Activated naive CD4-positive, alpha-beta T cell treated with anti-CD3 and anti-CD28 coated beads, Interleukin-2, amount 50 U/mL, for 24 hours (primary cell): ENCODE results near the gene SH3BP4.

Source experiments
- H3K27ac Mint-ChIP-seq: one replicate; pipeline ENCODE4 v1.8.0; 2021; ENCODE audit warnings: mild to moderate bottlenecking, mixed read lengths
- H3K27me3 Mint-ChIP-seq: one replicate; pipeline ENCODE4 v1.8.0; 2021; ENCODE audit warnings: mixed read lengths
- H3K36me3 Mint-ChIP-seq: one replicate; pipeline ENCODE4 v1.8.0; 2021; ENCODE audit warnings: mixed read lengths
- H3K4me1 Mint-ChIP-seq: one replicate; pipeline ENCODE4 v1.8.0; 2021; ENCODE audit warnings: mixed read lengths
- H3K4me3 Mint-ChIP-seq: one replicate; pipeline ENCODE4 v1.8.0; 2021; ENCODE audit warnings: mild to moderate bottlenecking, mixed read lengths
- H3K9me3 Mint-ChIP-seq: one replicate; pipeline ENCODE4 v1.8.0; 2021; ENCODE audit warnings: mixed read lengths

The SH3BP4 gene, protein sequence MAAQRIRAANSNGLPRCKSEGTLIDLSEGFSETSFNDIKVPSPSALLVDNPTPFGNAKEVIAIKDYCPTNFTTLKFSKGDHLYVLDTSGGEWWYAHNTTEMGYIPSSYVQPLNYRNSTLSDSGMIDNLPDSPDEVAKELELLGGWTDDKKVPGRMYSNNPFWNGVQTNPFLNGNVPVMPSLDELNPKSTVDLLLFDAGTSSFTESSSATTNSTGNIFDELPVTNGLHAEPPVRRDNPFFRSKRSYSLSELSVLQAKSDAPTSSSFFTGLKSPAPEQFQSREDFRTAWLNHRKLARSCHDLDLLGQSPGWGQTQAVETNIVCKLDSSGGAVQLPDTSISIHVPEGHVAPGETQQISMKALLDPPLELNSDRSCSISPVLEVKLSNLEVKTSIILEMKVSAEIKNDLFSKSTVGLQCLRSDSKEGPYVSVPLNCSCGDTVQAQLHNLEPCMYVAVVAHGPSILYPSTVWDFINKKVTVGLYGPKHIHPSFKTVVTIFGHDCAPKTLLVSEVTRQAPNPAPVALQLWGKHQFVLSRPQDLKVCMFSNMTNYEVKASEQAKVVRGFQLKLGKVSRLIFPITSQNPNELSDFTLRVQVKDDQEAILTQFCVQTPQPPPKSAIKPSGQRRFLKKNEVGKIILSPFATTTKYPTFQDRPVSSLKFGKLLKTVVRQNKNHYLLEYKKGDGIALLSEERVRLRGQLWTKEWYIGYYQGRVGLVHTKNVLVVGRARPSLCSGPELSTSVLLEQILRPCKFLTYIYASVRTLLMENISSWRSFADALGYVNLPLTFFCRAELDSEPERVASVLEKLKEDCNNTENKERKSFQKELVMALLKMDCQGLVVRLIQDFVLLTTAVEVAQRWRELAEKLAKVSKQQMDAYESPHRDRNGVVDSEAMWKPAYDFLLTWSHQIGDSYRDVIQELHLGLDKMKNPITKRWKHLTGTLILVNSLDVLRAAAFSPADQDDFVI

GRCh38 chr2:234951664-234952269 lies at the start of gene SH3BP4:
Gene SH3BP4, plus strand, starts transcription at chr2:234952017. Its CDS starts 82,986 bp downstream, at chr2:235035003.
- H3K27ac Mint-ChIP-seq: no peak within 1 kb of the TSS
- H3K36me3 Mint-ChIP-seq: no peaks in the 10 kb centered on the region
- no peaks in the 10 kb centered on the region for H3K9me3 Mint-ChIP-seq
- H3K4me3 Mint-ChIP-seq: peak within 1 kb of the TSS; percentile 84
- H3K27me3 Mint-ChIP-seq: peaks cover 46% of the 10 kb centered on the region
- peaks cover 12% of the 10 kb centered on the region for H3K4me1 Mint-ChIP-seq

- no peak overlapping the region for H3K4me3 Mint-ChIP-seq
- H3K36me3 Mint-ChIP-seq: no peaks in the 10 kb centered on the region
- H3K9me3 Mint-ChIP-seq: no peaks in the 10 kb centered on the region
- H3K27ac Mint-ChIP-seq: no peak overlapping the region
- H3K27me3 Mint-ChIP-seq: no peaks in the 10 kb centered on the region
- H3K4me1 Mint-ChIP-seq: no peaks in the 10 kb centered on the region
Observed at GRCh38 chr2:234904785-234905184, 47.0 kb upstream of the SH3BP4 start.

GRCh38 chr2:234905547-234906265 lies 46.1 kb upstream of the SH3BP4 start:
- no peaks in the 10 kb centered on the region for H3K36me3 Mint-ChIP-seq
- H3K9me3 Mint-ChIP-seq: no peaks in the 10 kb centered on the region
- no peak overlapping the region for H3K27ac Mint-ChIP-seq
- no peaks in the 10 kb centered on the region for H3K27me3 Mint-ChIP-seq
- no peak overlapping the region for H3K4me3 Mint-ChIP-seq
- H3K4me1 Mint-ChIP-seq: no peaks in the 10 kb centered on the region

DNA sequence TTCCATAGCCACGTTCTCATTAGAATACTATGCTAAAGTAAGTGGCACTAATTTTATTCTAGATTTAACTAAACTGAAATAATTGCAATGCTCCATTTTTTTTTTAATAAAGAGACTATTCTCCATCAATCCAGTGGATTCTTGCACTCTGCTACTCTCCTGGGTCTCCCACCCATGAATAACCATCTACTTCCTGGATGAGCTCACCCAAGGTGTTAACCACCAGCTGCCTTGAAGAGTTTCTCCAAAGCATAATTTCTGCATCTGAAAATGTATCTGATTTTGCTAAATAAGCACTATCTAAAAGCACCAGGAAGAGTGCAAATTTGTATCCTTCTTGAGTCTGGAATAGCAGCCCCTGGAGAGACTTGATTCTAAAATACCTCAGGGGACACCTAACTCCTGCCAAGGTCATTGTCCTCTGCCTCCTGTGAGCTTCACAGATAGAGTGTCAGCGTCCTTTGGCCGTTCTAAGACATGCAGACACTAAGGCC lies 41.6 kb upstream of the SH3BP4 start:
- Mint-ChIP-seq H3K36me3 (no peaks in the 10 kb centered on the region), H3K27ac (no peak overlapping the region)

DNA sequence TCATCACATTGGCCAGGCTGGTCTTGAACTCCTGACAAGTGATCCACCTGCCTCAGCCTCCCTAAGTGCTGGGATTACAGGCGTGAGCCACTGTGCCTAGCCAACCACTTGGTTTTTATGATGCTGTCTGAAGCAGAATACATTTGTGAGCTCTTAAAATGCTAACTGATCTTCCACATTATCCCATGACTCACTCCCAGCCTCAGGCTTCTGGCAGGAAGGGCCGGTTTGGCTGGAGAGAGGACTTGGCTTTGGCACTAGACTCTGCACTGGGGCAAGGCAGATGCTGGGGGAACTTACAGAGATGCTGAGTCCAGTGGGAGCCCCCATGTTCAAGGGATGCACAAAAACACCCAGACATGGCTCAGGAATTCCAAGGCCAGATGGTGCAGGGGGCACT lies 40.5 kb upstream of the SH3BP4 start:
- Mint-ChIP-seq H3K27me3 (no peaks in the 10 kb centered on the region), H3K36me3 (no peaks in the 10 kb centered on the region), H3K27ac (no peak overlapping the region), H3K9me3 (no peaks in the 10 kb centered on the region), H3K4me3 (no peak overlapping the region), H3K4me1 (no peaks in the 10 kb centered on the region)

More for the DNA sequence above, 41.6 kb upstream of the SH3BP4 start:
- Mint-ChIP-seq H3K9me3 (no peaks in the 10 kb centered on the region), H3K4me3 (no peak overlapping the region), H3K27me3 (no peaks in the 10 kb centered on the region), H3K4me1 (no peaks in the 10 kb centered on the region)

DNA sequence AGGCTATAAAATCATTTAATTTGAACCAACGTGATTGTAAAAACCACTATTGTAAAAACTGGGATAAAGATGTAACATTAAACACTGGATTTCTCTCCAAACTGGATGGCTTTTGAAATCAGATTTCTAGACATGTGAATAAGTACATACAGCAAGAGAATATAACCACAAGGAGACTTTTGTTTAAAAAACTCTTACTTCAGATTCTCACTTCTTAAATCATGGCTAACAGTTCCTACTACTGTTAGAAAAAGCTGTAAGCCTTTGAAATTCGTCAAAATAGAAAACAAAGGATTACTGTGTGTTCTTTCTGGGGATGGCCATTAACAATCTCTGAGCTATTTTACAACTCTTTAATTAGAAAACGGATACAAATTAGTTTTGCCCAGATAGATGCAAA lies 39.4 kb upstream of the SH3BP4 start:
- Mint-ChIP-seq H3K9me3 (no peaks in the 10 kb centered on the region), H3K36me3 (no peaks in the 10 kb centered on the region), H3K27me3 (no peaks in the 10 kb centered on the region), H3K4me3 (no peak overlapping the region), H3K27ac (no peak overlapping the region), H3K4me1 (no peaks in the 10 kb centered on the region)

GRCh38 chr2:234913208-234913626 lies 38.6 kb upstream of the SH3BP4 start:
- Mint-ChIP-seq H3K4me1 (no peaks in the 10 kb centered on the region), H3K27ac (no peak overlapping the region), H3K27me3 (no peaks in the 10 kb centered on the region), H3K9me3 (no peaks in the 10 kb centered on the region), H3K4me3 (no peak overlapping the region), H3K36me3 (no peaks in the 10 kb centered on the region)

DNA sequence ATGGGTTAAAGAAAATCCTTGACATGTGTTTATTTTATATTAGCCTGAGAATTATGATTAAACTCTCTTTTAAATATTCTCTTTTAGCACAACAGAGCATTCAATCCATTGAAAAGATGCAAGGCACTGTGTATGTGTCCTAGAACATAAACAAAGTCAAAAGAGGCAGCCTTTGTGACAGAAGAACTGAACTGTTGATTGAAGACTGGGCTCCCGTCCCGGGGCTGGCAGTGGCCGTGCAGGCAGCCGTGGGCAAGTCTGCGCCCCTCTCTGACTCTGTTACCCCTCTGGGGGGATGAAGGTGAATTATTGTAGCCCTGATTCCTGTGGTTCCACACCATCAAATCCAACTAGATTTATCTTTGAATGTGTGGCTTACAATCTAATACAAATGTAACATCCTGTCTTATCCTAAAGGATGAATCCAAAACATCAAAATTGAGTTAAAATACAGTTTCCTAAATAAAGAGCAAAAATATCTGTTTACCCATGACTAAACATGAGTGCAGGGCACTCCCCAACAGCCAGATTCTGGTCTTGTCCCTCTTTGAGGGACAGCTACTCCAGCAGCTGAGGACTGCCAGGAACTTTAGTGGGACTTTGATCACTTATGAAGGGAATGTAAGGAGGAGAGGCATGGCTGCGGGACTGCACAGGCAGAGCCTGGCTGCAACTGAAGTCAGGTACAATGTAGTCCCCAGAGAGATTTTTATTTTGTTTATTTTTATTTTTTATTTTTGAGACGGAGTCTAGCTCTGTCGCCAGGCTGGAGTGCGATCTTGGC lies 37.3 kb upstream of the SH3BP4 start:
- Mint-ChIP-seq H3K9me3 (no peaks in the 10 kb centered on the region), H3K4me3 (no peak overlapping the region), H3K36me3 (no peaks in the 10 kb centered on the region), H3K27me3 (no peaks in the 10 kb centered on the region), H3K27ac (no peak overlapping the region), H3K4me1 (no peaks in the 10 kb centered on the region)

DNA sequence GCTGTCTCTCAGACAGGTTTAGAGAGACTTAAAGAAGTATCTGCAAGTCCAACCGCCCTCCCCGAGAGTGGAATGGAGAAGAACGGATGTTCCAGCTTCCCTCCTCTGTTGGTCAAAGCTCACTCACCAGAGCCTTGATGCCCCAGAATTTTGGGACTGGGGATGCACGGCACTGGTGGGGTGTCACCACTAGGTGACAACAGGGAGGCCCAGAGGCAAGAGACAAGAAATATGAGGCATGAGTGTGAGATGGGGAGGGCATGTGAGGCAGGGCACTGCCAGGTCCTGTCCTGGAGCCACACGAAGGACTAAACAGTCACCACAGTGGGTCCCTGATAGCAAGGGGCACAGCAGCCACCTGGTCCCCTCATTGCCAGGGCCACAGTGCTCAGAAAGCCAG lies 35.1 kb upstream of the SH3BP4 start:
- Mint-ChIP-seq H3K36me3 (no peaks in the 10 kb centered on the region), H3K27ac (no peak overlapping the region), H3K4me3 (no peak overlapping the region), H3K4me1 (no peaks in the 10 kb centered on the region), H3K27me3 (no peaks in the 10 kb centered on the region), H3K9me3 (no peaks in the 10 kb centered on the region)

DNA sequence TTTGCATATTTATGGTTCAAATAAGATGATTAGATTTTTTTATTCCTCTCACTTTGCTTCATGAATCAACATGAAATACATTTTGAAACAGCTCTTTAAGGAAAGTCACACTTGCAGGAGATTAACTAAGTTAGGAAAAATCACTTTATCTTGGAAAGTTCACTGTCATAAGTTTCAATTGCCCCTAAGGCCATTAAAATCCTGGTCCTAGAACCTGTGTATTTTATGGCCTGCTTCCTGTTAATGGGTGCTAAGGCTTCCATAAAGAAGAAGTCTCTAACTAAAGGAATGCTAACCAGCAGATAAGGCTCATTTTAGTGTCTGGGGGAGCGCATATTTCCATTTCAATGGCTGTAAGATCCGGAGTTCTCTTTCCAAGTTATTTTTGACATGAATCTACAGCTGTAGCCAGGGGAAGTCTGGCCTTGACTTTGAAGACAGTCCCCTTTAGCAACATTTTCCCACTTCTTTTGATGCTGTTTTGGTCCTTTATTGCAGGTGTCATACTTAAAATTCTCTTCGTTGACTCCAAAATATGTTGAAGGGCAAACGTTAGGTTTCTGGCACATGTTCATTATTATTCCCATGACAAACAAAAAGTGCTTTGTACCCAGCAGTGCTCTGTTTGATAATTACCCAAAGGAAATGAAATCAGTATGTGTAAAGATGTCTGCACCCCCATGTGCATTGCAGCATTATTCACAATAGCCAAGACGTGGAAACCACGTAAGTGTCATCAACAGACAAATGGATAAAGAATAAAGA lies 34.4 kb upstream of the SH3BP4 start:
- no peak overlapping the region for H3K4me3 Mint-ChIP-seq
- H3K4me1 Mint-ChIP-seq: no peaks in the 10 kb centered on the region
- H3K27ac Mint-ChIP-seq: no peak overlapping the region
- H3K27me3 Mint-ChIP-seq: no peaks in the 10 kb centered on the region
- H3K9me3 Mint-ChIP-seq: no peaks in the 10 kb centered on the region
- no peaks in the 10 kb centered on the region for H3K36me3 Mint-ChIP-seq

GRCh38 chr2:234919711-234920110 lies 32.1 kb upstream of the SH3BP4 start:
- no peak overlapping the region for H3K4me3 Mint-ChIP-seq
- H3K36me3 Mint-ChIP-seq: no peaks in the 10 kb centered on the region
- no peak overlapping the region for H3K27ac Mint-ChIP-seq
- H3K4me1 Mint-ChIP-seq: no peaks in the 10 kb centered on the region
- H3K9me3 Mint-ChIP-seq: no peaks in the 10 kb centered on the region
- H3K27me3 Mint-ChIP-seq: no peaks in the 10 kb centered on the region

GRCh38 chr2:234920836-234921235 lies 31.0 kb upstream of the SH3BP4 start:
- Mint-ChIP-seq H3K27ac (no peak overlapping the region), H3K9me3 (no peaks in the 10 kb centered on the region), H3K36me3 (no peaks in the 10 kb centered on the region), H3K4me3 (no peak overlapping the region), H3K27me3 (no peaks in the 10 kb centered on the region), H3K4me1 (no peaks in the 10 kb centered on the region)

DNA sequence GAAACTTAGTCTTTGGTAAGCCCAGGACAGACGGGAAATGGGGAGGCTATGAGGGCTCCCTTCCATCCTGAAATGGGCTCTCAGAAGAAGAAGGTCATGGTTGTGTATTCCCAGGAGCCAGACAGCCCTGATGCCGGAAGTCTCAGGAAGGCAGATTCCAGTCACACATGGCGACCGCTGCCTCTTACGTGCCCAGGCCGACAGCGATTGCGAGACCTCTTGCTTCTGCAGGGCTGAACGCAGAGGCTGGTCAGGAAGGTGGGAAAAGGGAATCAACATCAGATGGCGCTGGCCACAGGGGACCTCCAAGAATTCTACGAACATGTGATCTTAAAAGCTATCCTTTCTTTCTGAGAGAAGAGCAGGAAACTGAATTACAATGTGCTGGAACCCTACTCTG lies 22.8 kb upstream of the SH3BP4 start:
- no peaks in the 10 kb centered on the region for H3K9me3 Mint-ChIP-seq
- no peaks in the 10 kb centered on the region for H3K36me3 Mint-ChIP-seq
- no peaks in the 10 kb centered on the region for H3K4me1 Mint-ChIP-seq
- no peak overlapping the region for H3K27ac Mint-ChIP-seq
- no peaks in the 10 kb centered on the region for H3K27me3 Mint-ChIP-seq
- H3K4me3 Mint-ChIP-seq: no peak overlapping the region

GRCh38 chr2:234930397-234930796 lies 21.4 kb upstream of the SH3BP4 start:
- H3K27ac Mint-ChIP-seq: no peak overlapping the region
- H3K9me3 Mint-ChIP-seq: no peaks in the 10 kb centered on the region
- no peaks in the 10 kb centered on the region for H3K27me3 Mint-ChIP-seq
- no peaks in the 10 kb centered on the region for H3K36me3 Mint-ChIP-seq
- H3K4me3 Mint-ChIP-seq: no peak overlapping the region
- no peaks in the 10 kb centered on the region for H3K4me1 Mint-ChIP-seq
